ENCODE measurements around the gene NSUN7.

The NSUN7 gene

GRCh38 chr4:40843696-40844095 is 93.9 kb downstream of the NSUN7 start:
- Histone ChIP-seq H3K9me2 (replicated peaks; ENCODE audit: low read depth, low read length) (no peaks in the 10 kb centered on the region), H3F3A (ENCODE audit: low read depth) (no peaks in the 10 kb centered on the region), H3K36me3 (ENCODE audit: insufficient read depth, low read length) (no peaks in the 10 kb centered on the region), H3K4me3 (ENCODE audit: low read length, poor library complexity, severe bottlenecking) (no peak overlapping the region), H3K79me2 (ENCODE audit: insufficient read depth, low read length) (no peaks in the 10 kb centered on the region), H2AFZ (ENCODE audit: low read length) (no peak overlapping the region), H3K27me3 (ENCODE audit: insufficient read depth, low read length, poor library complexity, severe bottlenecking) (no peaks in the 10 kb centered on the region), H3K4me2 (ENCODE audit: low read depth, low read length, poor library complexity, severe bottlenecking) (no peak overlapping the region), H4K20me1 (ENCODE audit: insufficient read depth, low read length, poor library complexity, severe bottlenecking) (no peaks in the 10 kb centered on the region), H3K9me3 (ENCODE audit: insufficient read depth, low read depth, low read length) (no peaks in the 10 kb centered on the region), H3K4me1 (ENCODE audit: insufficient read depth, low read length, poor library complexity, severe bottlenecking) (no peaks in the 10 kb centered on the region), H3K9ac (ENCODE audit: low read depth, low read length, poor library complexity, severe bottlenecking) (no peak overlapping the region)
- no peak for TF ChIP-seq EZH2phosphoT487 (IDR thresholded peaks at IDR 0.05; ENCODE audit: borderline replicate concordance)
- peak; percentile 75 for TF ChIP-seq CTCF (conservative IDR thresholded peaks at IDR 0.05; ENCODE audit: low read length)

GRCh38 chr4:40844261-40844660 is 94.5 kb downstream of the NSUN7 start:
- H3K4me1 ChIP-seq (ENCODE audit: insufficient read depth, low read length, poor library complexity, severe bottlenecking): no peaks in the 10 kb centered on the region
- H3K36me3 ChIP-seq (ENCODE audit: insufficient read depth, low read length): no peaks in the 10 kb centered on the region
- no peak overlapping the region for H3K9ac ChIP-seq (ENCODE audit: low read depth, low read length, poor library complexity, severe bottlenecking)
- no peaks in the 10 kb centered on the region for H4K20me1 ChIP-seq (ENCODE audit: insufficient read depth, low read length, poor library complexity, severe bottlenecking)
- no peaks in the 10 kb centered on the region for H3K79me2 ChIP-seq (ENCODE audit: insufficient read depth, low read length)
- no peak overlapping the region for H3K4me2 ChIP-seq (ENCODE audit: low read depth, low read length, poor library complexity, severe bottlenecking)
- H3K27me3 ChIP-seq (ENCODE audit: insufficient read depth, low read length, poor library complexity, severe bottlenecking): no peaks in the 10 kb centered on the region
- TF ChIP-seq EZH2phosphoT487 (IDR thresholded peaks at IDR 0.05; ENCODE audit: borderline replicate concordance): no peak
- no peak for TF ChIP-seq CTCF (conservative IDR thresholded peaks at IDR 0.05; ENCODE audit: low read length)
- no peak overlapping the region for H2AFZ ChIP-seq (ENCODE audit: low read length)
- no peak overlapping the region for H3K4me3 ChIP-seq (ENCODE audit: low read length, poor library complexity, severe bottlenecking)
- no peaks in the 10 kb centered on the region for H3K9me2 ChIP-seq (replicated peaks; ENCODE audit: low read depth, low read length)
- H3F3A ChIP-seq (ENCODE audit: low read depth): no peaks in the 10 kb centered on the region
- H3K9me3 ChIP-seq (ENCODE audit: insufficient read depth, low read depth, low read length): no peaks in the 10 kb centered on the region

- Histone ChIP-seq H3F3A (ENCODE audit: low read depth) (no peaks in the 10 kb centered on the region), H3K9me2 (replicated peaks; ENCODE audit: low read depth, low read length) (no peaks in the 10 kb centered on the region), H3K36me3 (ENCODE audit: insufficient read depth, low read length) (no peaks in the 10 kb centered on the region), H2AFZ (ENCODE audit: low read length) (no peak overlapping the region), H3K27me3 (ENCODE audit: insufficient read depth, low read length, poor library complexity, severe bottlenecking) (no peaks in the 10 kb centered on the region), H3K4me3 (ENCODE audit: low read length, poor library complexity, severe bottlenecking) (no peak overlapping the region), H3K9ac (ENCODE audit: low read depth, low read length, poor library complexity, severe bottlenecking) (no peak overlapping the region), H3K4me1 (ENCODE audit: insufficient read depth, low read length, poor library complexity, severe bottlenecking) (no peaks in the 10 kb centered on the region), H4K20me1 (ENCODE audit: insufficient read depth, low read length, poor library complexity, severe bottlenecking) (no peaks in the 10 kb centered on the region), H3K79me2 (ENCODE audit: insufficient read depth, low read length) (no peaks in the 10 kb centered on the region), H3K9me3 (ENCODE audit: insufficient read depth, low read depth, low read length) (no peaks in the 10 kb centered on the region), H3K4me2 (ENCODE audit: low read depth, low read length, poor library complexity, severe bottlenecking) (no peak overlapping the region)
- TF ChIP-seq CTCF (conservative IDR thresholded peaks at IDR 0.05; ENCODE audit: low read length) (no peak), EZH2phosphoT487 (IDR thresholded peaks at IDR 0.05; ENCODE audit: borderline replicate concordance) (no peak)
Observed at GRCh38 chr4:40845154-40845835, 95.5 kb downstream of the NSUN7 start.

Measured in Loucy (cell line).